Thyroid gland (tissue), 4 donors: ENCODE data around the gene TMEM18. TPM values are rescaled to one million over a fixed set of nuclear protein-coding genes. Genes with fewer than 3 reads are reported as not detected.
"Not testable (repeated sequence)": the region's sequence is repeated elsewhere in the genome, so short reads cannot be mapped to it uniquely, and the experiment has no call there.

ENCODE experiments used
- DNase-seq, 2 donors: peaks; one replicate each; pipeline ENCODE4 v3.0.0-alpha.2; 2019
- H3K27ac ChIP-seq, 3 donors: fragments of 200-600 bp; sonication (generic); 1 replicate in 2 of 3; 2 replicates in 1 of 3; pipeline ENCODE4 v1.5.1; 2016 to 2019; ENCODE audit warnings: mild to moderate bottlenecking in 1 of 3, moderate library complexity in 1 of 3
- H3K27me3 ChIP-seq: fragments of 200-600 bp; sonication (generic); one replicate; pipeline ENCODE4 v1.5.1; 2019
- H3K36me3 ChIP-seq, 2 donors: fragments of 200-600 bp; sonication (generic); one replicate each; pipeline ENCODE4 v1.5.1; 2016 to 2019
- H3K4me1 ChIP-seq, 2 donors: fragments of 200-600 bp; sonication (generic); one replicate each; pipeline ENCODE4 v1.5.1; 2017 to 2019
- H3K4me3 ChIP-seq, 3 donors: fragments of 200-600 bp; sonication (generic); replicated peaks in 1 of 3; 1 replicate in 2 of 3; 2 replicates in 1 of 3; pipeline ENCODE4 v1.5.1; 2016; ENCODE audit warnings: mild to moderate bottlenecking in 1 of 3
- H3K9me3 ChIP-seq: fragments of 200-600 bp; sonication (generic); one replicate; pipeline ENCODE4 v1.5.1; 2017
- CTCF ChIP-seq, 6 experiments: fragments of 200-600 bp in 3 of 6; fragments of 450-650 bp in 3 of 6; sonication (generic) in 3 of 6; IDR thresholded peaks; one replicate each; pipeline ENCODE4 v1.5.1; 2016 to 2019; ENCODE audit warnings: antibody characterized with exemption in 6 of 6, mild to moderate bottlenecking in 2 of 6, inconsistent platforms in 1 of 6, moderate library complexity in 1 of 6
- POLR2A ChIP-seq, 2 donors: fragments of 450-650 bp; IDR thresholded peaks; one replicate each; pipeline ENCODE4 v1.6.1; 2017; ENCODE audit warnings: antibody characterized with exemption in 2 of 2, mild to moderate bottlenecking in 2 of 2, moderate library complexity in 1 of 2
- WGBS, 2 donors: methylation state at CpG; one replicate each; pipeline ENCODE4 v1.1.5; 2017; 5-methylcytosine and 5-hydroxymethylcytosine counted together
- intact Hi-C: fragments of 100-400 bp; cut with DNase I; formaldehyde crosslinking; loops from one replicate; pipeline ENCODE4 v1.15.1; 2023
- total RNA-seq, 4 donors: library from RNA; depleted of rRNA; stranded (reverse); fragments of >200 nt; gene quantifications; one replicate each; pipeline ENCODE4 v1.2.3, GENCODE V29; 2016

The TMEM18 gene
- total RNA-seq, 4 donors from 2014 or later: 22.2 to 32.0 (median 28.7) TPM

GRCh38 chr2:690799-691198 is 13.6 kb upstream of the TMEM18 start:
- H3K27ac ChIP-seq: no peak overlapping the region
- no peak for DNase-seq
- no peak overlapping the region for H3K4me3 ChIP-seq
- no peaks in the 10 kb centered on the region for H3K9me3 ChIP-seq
- no peaks in the 10 kb centered on the region for H3K36me3 ChIP-seq
- TF ChIP-seq POLR2A (IDR thresholded peaks at IDR 0.05) (no peak), CTCF (IDR thresholded peaks at IDR 0.05) (no peak)
- WGBS, 2 donors: 83% methylated on average over 10 of the region's 10 CpGs
- peaks cover 4 to 13% of the 10 kb centered on the region in 2 donors for H3K4me1 ChIP-seq
- no peaks in the 10 kb centered on the region for H3K27me3 ChIP-seq
- intact Hi-C loops: no loop called here

GRCh38 chr2:689877-690510 is 12.8 kb upstream of the TMEM18 start:
- DNase-seq: no peak
- Histone ChIP-seq H3K27ac (no peak overlapping the region), H3K36me3 (no peaks in the 10 kb centered on the region), H3K27me3 (no peaks in the 10 kb centered on the region), H3K9me3 (no peaks in the 10 kb centered on the region), H3K4me1 (peaks cover 4 to 11% of the 10 kb centered on the region in 2 donors), H3K4me3 (no peak overlapping the region)
- WGBS, 2 donors: 81 to 87% methylated on average over 18 of the region's 19 CpGs
- intact Hi-C loops: no loop called here
- no peak for TF ChIP-seq CTCF (IDR thresholded peaks at IDR 0.05)
- TF ChIP-seq POLR2A (IDR thresholded peaks at IDR 0.05): no peak

- intact Hi-C loops: no loop called here
- H3K4me3 ChIP-seq: no peak overlapping the region
- WGBS, 2 donors: 68 to 71% methylated on average over 5 of the region's 5 CpGs
Measured at GRCh38 chr2:689237-689636, 12.0 kb upstream of the TMEM18 start.

GRCh38 chr2:688504-689076 is 11.4 kb upstream of the TMEM18 start:
- intact Hi-C loops: no loop called here
- WGBS, 2 donors: 79 to 82% methylated on average over 7 of the region's 7 CpGs
- Histone ChIP-seq H3K36me3 (no peaks in the 10 kb centered on the region), H3K27me3 (no peaks in the 10 kb centered on the region), H3K4me1 (no peaks in the 10 kb centered on the region), H3K27ac (no peak overlapping the region), H3K9me3 (no peaks in the 10 kb centered on the region), H3K4me3 (no peak overlapping the region)
- no peak for DNase-seq
- no peak for TF ChIP-seq POLR2A (IDR thresholded peaks at IDR 0.05)
- TF ChIP-seq CTCF (IDR thresholded peaks at IDR 0.05): no peak

More at GRCh38 chr2:689237-689636, 12.0 kb upstream of the TMEM18 start:
- H3K9me3 ChIP-seq: no peaks in the 10 kb centered on the region
- H3K36me3 ChIP-seq: no peaks in the 10 kb centered on the region
- DNase-seq: no peak
- no peak overlapping the region for H3K27ac ChIP-seq
- no peaks in the 10 kb centered on the region for H3K27me3 ChIP-seq
- TF ChIP-seq POLR2A (IDR thresholded peaks at IDR 0.05) (no peak), CTCF (IDR thresholded peaks at IDR 0.05) (no peak)
- peaks cover 3 to 4% of the 10 kb centered on the region in 2 donors for H3K4me1 ChIP-seq

- H3K4me1 ChIP-seq: no peaks in the 10 kb centered on the region
- H3K27ac ChIP-seq: no peak overlapping the region
- WGBS, 2 donors: 60 to 68% methylated on average over 1 of the region's 1 CpG
- no peaks in the 10 kb centered on the region for H3K36me3 ChIP-seq
- intact Hi-C loops: no loop called here
- no peaks in the 10 kb centered on the region for H3K27me3 ChIP-seq
- H3K9me3 ChIP-seq: no peaks in the 10 kb centered on the region
- no peak for DNase-seq
- H3K4me3 ChIP-seq: no peak overlapping the region
- TF ChIP-seq POLR2A (IDR thresholded peaks at IDR 0.05): no peak
- no peak for TF ChIP-seq CTCF (IDR thresholded peaks at IDR 0.05)
Measured at GRCh38 chr2:685421-685820, 8.2 kb upstream of the TMEM18 start.

GRCh38 chr2:684913-685312 is 7.7 kb upstream of the TMEM18 start:
- H3K4me3 ChIP-seq, H3K27ac ChIP-seq, intact Hi-C loops, H3K4me1 ChIP-seq, DNase-seq, H3K36me3 ChIP-seq, H3K9me3 ChIP-seq, H3K27me3 ChIP-seq: not testable (repeated sequence)
- 91% methylated on average over 2 of the region's 2 CpGs for WGBS, 2 donors
